ENCODE data around the gene COLQ.
A peak's percentile ranks its signal among the peaks of the same experiment; 100 is the strongest.

COLQ gene

DNA sequence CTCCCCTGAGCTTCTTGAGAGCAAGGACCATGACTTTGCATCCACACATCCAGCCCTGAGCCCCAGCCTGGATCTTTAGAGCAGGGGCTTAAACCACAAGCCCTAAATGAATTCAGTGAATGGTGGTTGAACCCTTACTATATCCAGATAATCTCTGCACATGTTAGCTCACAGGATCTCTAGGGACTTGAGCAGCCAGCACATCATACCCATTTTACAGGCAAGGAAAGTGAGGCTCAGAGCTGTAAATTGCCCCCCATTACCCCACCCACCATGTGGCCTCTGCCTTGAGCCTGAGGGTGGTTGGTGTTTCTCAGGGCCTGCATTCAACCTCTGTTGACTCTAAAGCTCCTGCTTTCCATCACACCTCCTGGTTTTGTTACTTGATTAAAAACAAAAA is 66.5 kb downstream of the COLQ start:
- no peak for DNase-seq (ENCODE audit: low spot score)

DNA sequence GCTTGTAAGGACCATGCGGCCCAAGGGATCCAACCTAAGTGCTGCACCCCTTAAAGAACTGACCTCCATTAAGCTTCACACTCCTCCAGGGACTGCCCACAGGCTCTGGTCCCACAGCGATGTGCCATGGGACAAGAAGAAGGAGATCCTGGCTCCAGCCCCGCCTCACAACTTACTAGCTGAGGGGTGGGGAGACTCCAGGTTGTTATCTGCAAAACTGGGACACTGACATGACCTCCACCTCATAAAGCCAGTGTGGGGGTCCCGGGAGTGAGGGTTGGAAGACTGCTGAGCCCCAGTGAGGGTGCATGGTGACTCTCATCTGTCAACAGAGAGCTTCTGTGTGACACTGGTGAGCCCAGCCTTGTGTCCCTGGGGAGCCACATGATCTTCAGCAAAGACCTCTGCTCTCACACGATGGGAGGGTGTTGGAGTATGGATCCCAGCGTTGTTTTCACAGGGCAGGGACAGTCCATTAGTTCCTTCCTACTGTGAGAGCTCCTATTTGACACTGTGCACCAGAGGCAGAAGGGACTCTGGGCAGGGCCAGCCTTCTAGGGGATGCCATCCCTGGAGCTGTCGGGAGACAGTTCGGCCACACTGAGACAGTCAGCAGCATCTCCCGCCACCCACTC is 67.4 kb downstream of the COLQ start:
- DNase-seq (ENCODE audit: low spot score): no peak

DNA sequence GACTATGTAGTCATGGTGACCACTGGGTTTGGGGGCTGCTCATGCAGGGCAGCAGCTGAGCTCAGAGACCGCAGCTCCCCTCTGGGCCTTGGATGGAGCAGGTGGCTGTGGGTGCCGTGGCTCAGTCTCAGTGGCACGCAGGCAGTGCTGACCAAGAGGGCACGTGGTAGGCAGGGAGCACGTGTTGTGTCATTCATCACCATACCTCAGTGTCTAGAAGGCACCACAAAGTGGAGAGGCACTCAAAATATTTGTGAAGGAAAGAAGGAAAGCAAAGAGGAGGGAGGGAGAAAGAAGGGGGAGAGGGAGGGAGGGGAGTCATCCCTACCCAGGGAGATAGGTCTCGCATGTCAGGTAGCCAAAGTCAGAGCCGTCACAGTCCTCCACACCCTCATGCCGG is 68.0 kb downstream of the COLQ start:
- DNase-seq (ENCODE audit: low spot score): no peak

DNA sequence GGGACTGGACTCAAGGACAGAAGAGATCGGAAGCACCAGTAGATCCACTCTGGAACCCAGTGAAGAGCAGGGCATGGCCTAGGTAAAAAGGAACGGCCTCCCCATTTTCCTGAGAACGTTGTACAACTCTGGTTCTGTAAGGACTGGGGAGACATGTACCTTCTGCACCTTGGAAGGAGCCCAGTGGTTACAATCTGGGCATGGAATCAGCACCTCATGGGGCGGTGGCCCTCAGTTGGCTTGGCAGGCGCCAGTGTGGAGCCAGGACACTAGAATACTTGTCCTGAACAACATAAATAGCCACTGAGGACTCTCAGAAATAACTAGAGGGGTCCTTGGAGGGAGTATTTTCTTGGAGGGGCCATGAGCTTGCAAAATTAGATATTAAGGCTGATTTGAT is 68.5 kb downstream of the COLQ start:
- no peak for DNase-seq (ENCODE audit: low spot score)

DNA sequence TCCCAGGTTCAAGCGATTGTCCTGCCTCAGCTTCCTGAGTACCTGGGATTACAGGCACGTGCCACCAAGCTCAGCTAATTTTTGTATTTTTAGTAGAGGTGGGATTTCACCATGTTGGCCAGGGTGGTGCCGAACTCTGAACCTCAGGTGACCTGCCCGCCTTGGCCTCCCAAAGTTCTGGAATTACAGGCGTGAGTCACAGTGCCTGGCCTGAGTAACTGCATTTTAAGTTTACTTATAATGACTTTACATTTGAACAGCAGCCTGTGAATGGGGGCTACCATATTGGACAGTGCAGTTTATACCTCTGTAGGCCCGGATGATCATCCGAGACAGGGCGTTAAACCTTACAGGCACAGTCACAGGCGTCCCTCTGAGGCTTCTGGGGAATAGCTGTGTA is 69.3 kb downstream of the COLQ start:
- DNase-seq (ENCODE audit: low spot score): no peak

DNA sequence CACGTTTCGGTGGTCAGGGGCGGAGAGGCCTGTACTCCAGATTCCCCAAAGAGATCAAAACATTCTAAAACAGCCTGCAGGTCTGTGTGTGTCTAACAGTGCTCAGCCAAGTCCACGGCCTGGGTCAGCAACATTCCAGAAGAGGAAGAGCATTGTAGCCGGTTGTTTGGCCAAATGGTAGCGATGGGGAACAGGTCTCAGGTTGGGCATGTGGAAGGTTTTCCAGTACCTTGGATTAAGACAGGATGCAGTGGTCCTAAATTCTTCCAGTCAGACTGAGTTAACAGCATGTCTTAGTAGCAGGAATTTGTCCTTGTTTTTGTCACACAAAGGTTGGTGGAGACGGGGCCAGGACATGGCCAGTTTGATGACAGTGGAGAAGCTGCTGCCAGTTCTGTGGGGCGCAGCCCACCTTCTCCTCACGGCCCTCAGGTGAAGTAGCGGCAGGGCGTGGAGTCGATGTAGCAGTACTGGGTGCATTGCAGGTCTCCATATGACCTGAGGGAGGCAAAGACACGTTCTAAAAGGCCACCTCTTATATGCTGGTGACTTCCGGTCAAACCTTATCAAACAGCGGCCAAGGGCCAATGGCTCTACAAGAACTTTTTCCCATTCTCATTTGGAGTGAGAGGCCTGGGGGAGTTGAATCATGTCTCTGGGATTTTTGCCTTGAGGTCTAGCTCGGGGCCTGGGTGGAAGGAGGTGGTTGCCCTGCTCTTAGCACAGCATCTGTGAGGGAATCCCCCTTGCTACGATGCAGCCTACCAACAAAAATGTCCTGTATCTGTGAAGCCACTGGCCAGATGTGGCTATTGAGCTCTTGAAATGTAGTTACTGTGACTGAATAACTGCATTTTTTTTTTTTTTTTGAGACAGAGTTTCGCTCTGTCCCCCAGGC is 70.0 kb downstream of the COLQ start:
- DNase-seq (ENCODE audit: low spot score): no peak

DNA sequence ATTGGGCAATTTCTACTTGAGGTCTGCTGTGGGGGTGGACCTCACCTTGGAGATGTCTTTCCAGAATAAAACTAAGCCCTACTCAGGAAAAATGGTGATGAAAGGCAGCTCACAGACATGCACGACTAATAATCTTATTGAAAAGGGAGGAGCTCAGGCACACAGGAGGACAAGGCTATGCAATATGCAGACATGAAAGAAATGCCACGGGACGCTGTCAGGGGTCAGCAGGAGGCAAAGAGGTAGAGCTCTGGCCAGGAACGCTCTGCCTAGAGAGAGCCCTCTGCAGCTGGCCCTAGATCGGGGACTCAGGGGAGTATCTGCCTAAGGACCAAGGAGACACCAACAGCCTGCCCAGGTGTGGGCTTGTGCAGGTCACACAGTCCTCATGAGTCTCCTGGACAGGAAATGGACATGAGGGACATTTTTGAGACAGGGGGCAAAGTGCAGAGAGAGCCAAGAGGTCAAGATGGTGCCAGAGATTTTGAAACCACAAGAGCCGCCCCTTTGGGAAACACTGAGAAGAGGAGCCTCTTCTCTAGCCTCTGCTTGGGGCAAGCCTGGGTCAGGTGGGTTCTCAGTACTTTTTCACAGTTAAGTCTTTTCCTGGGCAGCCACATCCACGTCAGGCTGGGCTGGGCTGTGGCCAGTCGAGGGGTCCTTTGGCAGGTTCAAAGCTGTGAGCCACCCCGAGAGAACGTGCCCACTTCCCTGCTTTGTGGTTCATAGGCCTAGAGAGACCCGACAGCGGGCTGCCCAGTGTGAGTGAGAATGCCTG is 70.9 kb downstream of the COLQ start:
- DNase-seq (ENCODE audit: low spot score): no peak

DNA sequence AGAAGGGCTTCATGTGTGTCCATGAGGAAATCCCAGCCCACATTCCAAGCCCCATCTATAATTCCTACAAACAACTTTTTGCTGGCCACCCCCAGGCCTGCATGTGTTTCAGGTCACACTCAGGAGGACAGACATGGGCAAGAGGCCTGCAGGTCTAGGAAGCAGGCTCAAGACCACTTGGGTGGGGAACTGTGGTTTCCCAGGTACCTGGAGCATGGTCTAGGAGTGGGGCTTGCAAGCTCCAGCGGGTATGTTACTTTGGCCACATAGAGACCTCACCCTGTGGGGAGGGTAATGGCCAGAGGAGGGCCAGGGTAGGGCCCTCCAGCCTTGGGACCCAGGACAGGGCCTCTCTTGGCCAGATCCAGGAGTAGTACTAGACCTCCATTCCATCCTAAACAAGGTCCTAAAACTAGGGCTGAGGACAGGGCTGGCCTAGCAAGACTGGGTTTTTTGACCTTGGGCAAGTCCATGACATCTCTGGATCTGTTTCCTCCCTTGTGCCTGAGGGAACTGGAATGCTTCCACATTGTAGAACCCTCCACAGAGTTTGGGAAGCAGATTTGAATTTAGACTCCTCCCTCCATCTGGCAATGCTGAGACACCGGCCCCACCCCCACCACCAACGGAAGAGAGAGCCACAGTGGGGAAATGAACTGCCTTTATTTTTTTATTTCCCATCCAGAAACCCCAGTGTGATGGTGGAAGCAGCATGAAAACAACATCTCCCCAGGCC is 71.8 kb downstream of the COLQ start:
- DNase-seq (ENCODE audit: low spot score): no peak

DNA sequence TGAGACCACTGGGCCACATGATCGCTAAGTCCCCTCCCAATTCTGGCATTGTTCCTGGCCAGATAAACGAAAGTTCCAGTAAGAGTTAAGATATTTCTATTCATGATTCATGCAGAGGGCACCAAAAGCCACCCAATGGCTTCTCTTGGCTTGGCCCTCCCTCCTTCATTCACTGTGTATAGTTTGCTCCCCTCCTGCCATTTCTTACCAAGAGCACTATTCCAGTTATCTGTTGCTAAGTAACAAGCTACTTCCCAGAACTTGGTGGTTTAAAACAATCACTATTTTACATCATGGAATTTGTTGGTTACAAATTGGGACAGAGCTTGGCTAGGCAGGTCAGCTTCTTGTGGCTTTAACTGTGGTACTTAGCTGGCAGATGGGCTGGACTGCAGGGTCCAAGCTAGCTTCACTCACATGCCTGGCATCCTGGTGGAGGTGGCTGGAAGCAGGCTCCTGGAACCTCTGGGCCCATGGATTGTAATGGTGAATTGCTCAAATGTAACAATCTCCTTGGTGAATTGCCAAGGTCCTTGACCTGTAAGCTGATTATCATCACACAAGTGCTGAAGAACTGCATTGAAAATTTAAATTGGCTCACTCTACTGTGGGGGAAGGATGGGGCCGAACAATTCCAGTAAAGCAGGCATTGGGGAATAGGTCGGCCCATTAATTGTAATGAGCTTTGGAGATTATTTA is 77.5 kb downstream of the COLQ start:
- no peak for DNase-seq (ENCODE audit: low spot score)

DNA sequence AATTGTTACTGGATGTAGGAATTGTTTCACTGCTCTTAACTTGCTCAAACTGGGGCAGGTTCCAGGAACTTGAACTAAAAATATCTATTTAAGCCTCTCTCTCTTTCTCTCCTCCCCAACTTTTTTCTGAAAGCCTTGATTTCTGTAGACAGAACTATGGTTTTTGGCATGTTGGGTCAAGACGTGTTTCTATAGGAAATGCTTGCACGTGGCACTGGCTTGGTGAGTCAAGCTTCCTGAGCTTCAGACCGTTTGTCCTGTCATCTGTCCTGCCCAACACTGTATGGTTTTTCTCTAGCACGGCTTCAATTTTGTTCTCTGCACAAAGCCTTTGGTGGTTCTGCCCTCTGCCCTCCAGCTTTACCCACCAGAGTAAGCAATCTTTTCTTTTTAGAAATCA is 80.6 kb downstream of the COLQ start:
- DNase-seq (ENCODE audit: low spot score): no peak

DNA sequence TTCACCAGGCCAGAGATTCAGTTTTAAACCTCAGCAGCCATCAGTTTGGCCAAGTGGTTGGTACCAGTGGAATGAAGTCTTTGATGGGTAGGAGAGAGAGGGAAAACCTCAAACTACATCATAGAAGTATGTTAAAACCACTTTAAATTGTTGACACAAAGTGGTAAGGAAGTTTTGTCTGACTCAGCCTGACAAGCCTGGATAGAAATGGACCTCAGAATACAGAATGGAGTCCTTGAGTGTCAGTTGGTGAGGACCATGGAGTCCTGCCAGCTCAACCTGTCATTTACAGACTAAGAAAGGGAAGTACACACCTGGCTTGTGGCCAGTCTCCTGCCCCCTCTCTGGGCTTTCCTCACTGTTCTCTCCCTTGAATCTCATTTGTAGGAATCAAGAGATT is 82.0 kb downstream of the COLQ start:
- no peak for DNase-seq (ENCODE audit: low spot score)

DNA sequence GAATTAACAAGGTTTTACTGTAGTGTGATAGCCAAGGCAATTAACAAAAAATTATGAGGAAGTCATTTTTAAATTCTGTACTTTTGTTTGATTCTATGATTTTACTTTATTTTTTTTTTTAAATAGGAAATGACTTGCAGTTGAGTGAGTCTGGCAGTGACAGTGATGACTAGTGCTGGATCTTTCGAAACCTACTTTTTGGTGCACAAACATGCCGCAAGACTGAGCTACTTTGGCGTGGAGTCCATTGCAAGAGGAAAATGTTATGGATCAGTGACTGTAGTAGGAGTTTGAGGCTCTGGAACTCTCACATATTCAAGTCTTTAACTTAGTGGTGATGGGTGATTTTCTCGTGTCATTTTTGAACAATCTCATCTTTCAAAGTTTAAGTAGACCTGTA is 82.5 kb downstream of the COLQ start:
- DNase-seq (ENCODE audit: low spot score): no peak

DNA sequence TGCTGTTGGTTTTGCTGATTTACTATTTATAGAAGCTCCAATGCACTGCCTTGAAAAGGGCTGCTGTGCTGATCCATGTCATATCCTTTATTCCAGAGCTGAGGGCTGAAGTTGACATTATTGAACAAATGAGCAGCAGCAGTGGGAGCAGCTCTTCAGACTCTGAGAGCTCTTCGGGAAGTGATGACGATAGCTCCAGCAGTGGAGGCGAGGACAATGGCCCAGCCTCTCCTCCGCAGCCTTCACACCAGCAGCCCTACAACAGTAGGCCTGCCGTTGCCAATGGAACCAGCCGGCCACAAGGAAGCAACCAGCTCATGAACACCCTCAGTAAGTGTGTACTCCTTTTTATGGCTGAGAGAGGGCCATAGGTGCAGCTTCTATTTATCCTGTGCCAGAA is 85.3 kb downstream of the COLQ start:
- DNase-seq (ENCODE audit: low spot score): no peak

DNA sequence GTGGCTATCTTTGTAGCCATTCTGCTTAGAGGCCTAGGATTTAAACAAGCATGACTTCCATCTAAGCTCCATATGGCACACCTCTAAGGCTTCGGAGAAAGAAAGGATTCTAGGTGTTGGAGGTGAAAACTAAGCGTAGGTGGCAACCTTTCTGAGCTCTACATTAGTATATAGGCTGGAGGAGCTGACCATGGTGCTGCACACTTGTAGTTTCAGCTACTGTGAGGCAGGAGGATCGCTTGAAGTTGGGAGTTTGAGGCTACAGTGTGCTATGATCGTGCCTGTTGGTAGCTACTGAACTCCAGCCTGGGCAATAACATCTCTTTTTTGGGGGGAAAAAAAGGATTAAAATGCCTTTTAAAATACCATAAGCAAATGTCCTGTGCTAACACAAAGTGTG is 86.8 kb downstream of the COLQ start:
- no peak for DNase-seq (ENCODE audit: low spot score)

DNA sequence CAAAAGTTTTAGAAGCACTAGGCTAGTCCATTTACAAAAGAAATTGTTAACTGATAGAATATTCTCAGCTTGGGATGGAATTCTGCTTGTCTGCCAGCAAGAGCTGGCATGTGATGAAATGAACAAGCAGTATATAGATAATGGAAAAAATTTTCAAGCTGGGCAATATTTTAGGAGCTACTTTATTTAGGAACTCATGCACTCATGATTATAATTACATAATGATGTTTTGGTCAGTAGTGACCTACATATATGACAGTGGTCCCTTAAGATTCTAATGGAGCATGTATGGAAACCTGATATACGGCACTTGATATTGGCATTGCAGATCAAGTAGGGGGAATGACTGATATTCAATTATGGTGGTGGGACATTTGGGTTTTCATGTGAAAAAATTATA is 88.0 kb downstream of the COLQ start:
- no peak for DNase-seq (ENCODE audit: low spot score)

DNA sequence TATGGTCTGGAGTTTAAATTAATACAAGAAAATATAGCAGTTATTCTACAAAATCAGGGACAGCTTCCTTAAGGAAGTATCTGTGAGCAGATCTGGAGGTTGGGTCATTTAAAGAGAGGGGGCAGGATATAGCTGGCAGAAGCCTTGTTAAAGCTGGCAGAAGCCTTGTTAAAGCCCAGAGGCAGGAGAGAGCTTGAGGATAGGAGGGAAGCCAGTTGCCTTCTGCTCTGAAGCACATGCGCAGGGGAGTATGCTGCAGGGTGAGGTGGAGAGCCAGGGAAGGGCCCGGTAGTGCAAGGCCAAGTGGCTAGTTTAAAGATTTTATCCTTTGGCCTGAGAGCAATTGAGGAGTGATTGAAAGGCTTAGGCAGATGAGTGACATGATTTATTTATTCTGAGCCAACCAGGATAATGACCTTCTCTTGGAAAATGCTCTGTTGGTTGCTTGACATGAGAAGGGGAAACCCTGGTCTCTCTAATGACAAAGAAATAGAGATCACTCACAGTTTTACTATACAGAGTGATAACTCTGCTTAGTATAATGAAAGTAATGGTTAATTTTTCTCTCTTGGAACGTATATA is 90.2 kb downstream of the COLQ start:
- no peak for DNase-seq (ENCODE audit: low spot score)

DNA sequence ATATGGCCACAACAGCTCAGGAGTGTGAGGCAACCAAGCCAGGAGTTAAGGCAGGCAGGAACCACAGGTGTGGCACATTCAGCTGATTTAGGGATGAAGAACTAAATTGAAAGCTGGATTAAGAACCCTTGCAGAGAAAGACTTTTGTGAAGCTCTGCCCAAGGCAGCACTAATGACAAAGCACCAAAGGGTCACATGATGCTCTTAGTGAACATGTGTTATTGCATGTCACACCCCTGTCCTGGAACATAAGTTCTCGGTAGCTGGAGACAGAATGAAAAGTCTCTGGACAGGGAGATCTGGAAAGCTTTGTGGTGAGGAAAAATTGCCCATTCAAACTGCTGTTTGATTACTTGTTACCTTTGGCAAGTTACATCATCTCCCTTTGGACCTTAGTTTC is 90.9 kb downstream of the COLQ start:
- no peak for DNase-seq (ENCODE audit: low spot score)

DNA sequence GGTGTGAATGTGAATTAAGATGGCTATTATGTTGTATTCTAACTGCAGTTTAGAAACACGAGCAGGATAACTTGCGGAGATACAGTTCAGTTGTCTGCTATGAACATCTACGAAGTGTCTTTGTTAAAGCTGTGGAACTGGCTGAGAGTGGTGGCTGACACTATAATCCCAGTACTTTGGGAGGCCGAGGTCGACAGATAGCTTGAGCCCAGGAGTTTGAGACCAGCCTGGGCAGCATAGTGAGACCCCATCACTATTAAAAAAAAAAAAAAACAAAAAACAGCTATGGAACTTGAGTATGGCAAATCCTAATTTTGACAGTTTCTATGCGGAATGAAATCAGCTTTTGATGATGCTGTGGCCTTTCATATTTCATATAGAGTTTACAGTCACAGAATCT is 92.4 kb downstream of the COLQ start:
- no peak for DNase-seq (ENCODE audit: low spot score)

DNA sequence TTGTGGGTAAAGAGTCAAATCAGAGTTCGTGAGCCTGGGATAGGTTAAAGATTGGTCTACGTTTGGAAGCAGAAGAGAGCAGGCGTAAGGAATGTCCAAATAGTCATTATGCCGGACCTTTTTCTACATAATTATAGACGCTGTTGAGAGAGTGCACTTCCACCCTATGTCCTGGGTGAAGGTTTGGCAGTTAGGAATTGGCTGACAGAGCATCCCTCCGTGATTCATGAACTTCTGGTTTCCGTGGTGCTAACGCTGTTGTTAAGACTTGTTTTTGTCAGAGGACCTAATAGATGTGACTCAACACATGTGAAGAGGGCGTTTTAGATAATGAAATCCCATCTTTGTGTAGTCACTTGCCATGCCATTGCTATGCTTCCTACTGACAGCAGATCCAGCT is 93.0 kb downstream of the COLQ start:
- DNase-seq (ENCODE audit: low spot score): no peak

DNA sequence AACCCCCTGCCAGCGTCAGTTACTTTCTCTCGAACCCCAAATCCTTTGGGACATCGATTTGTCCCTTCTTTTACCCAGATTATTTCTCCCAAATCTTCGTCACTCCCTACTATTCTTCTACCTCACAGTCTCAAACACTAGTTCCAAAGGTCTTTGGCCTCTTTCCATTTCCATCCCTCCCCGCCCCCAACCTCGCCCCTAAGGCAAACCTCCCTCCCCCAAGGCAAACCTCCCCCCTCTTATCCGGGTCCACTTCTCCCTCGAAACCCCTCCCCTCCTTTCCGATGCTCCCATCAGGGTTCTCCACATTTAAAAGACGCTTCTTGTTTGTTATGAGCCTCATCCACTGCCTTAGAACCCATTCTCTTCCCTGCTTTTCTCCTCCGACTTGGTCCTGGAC is 93.5 kb downstream of the COLQ start:
- peak; percentile 40 for DNase-seq (ENCODE audit: low spot score)

DNA sequence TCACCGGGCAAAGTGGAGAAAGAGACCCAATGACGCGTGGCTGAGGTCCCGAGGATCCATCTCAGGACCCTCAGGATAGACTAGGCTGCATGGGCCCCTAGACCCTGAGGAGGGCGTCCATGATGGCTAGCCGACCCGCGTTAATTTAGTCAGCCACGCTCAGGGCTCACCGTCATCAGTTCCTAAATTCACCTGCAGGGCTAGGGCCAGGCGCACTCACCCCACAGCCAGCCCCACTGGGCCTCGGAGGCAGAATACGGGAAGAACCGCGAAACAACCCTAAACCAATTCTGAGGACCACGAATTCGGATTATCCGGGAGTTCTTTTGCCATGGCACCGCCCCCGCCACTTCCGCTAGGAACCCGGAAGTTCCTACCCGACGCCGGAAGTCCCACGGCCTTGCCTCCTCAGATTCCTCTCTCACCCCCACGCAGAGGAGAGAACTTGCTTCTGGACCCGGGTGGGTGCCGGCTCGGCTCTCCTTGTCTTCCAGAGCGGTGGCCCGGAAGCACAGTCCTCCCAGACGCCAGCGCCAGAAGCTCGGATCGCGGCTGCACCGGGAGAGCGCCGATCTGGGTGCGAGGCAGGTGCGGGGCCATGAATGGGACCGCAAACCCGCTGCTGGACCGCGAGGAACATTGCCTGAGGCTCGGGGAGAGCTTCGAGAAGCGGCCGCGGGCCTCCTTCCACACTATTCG is 94.2 kb downstream of the COLQ start, which contains the start of the genes EAF1 and METTL6:
TSS of gene EAF1 (plus strand) at position 417 of the 699 bp plus-strand sequence. CDS start at position 599, 182 bp downstream.
TSS of gene METTL6 (minus strand) at position 363 of the 699 bp plus-strand sequence. CDS start 1,033 bp downstream, outside the sequence.
- peak; percentile 94 for DNase-seq (ENCODE audit: low spot score)
